Colonic mucosa (tissue), 4 donors: ENCODE data around the gene FOS. TPM values are rescaled to one million over a fixed set of nuclear protein-coding genes. Genes with fewer than 3 reads are reported as not detected.

Source experiments
- DNase-seq: peaks from one replicate; pipeline ENCODE4 v3.0.0-alpha.2; 2020
- H3K27ac ChIP-seq: fragments of 200-600 bp; one replicate; pipeline ENCODE4 v1.8.0; 2021
- H3K27me3 ChIP-seq: fragments of 200-600 bp; one replicate; pipeline ENCODE4 v1.8.0; 2021
- H3K36me3 ChIP-seq: fragments of 200-600 bp; one replicate; pipeline ENCODE4 v1.8.0; 2021
- H3K4me1 ChIP-seq: fragments of 200-600 bp; one replicate; pipeline ENCODE4 v1.8.0; 2021; ENCODE audit warnings: mild to moderate bottlenecking
- H3K4me3 ChIP-seq: fragments of 200-600 bp; one replicate; pipeline ENCODE4 v1.8.0; 2021
- H3K9ac ChIP-seq, 2 donors: one replicate each; pipeline ENCODE4 v1.7.0; 2013; ENCODE audit warnings: control low read depth in 2 of 2, low read depth in 2 of 2, low read length in 2 of 2
- H3K9me3 ChIP-seq: fragments of 200-600 bp; one replicate; pipeline ENCODE4 v1.8.0; 2021
- CTCF ChIP-seq: fragments of 200-600 bp; IDR thresholded peaks from one replicate; pipeline ENCODE4 v1.8.0; 2022; ENCODE audit warnings: antibody characterized with exemption, mild to moderate bottlenecking
- intact Hi-C: fragments of 100-400 bp; cut with DNase I; formaldehyde crosslinking; loops from one replicate; pipeline ENCODE4 v1.14.1; 2022
- total RNA-seq, 2 donors: library from RNA; stranded (reverse); fragmentation: NEBNext Ultra II Directional in 1 of 2; extraction: Animal tissue kit (Norgen Biotek cat#: 25700) in 1 of 2; gene quantifications; one replicate each; pipeline ENCODE4 v1.2.1, GENCODE V29; 2021
- donor health status: healthy.
- donor health status: DM: no; HTN: no; CAD: no.
- donor health status: DM: no; HTN: no; CAD: no.

The FOS gene
- total RNA-seq, 2 donors from 2014 or later: 86.9 to 98.4 TPM

GRCh38 chr14:75328558-75329155 lies 50.0 kb downstream of the FOS start:
- H3K27ac ChIP-seq: no peak overlapping the region
- H3K4me1 ChIP-seq: no peaks in the 10 kb centered on the region
- no peaks in the 10 kb centered on the region for H3K9me3 ChIP-seq
- no peak overlapping the region for H3K4me3 ChIP-seq
- H3K9ac ChIP-seq: no peak overlapping the region
- TF ChIP-seq CTCF: no peak
- no peaks in the 10 kb centered on the region for H3K36me3 ChIP-seq
- H3K27me3 ChIP-seq: no peaks in the 10 kb centered on the region
- no peak for DNase-seq
- intact Hi-C loops: no loop called here

GRCh38 chr14:75329369-75329768 lies 50.7 kb downstream of the FOS start:
- no peak overlapping the region for H3K27ac ChIP-seq
- no peaks in the 10 kb centered on the region for H3K4me1 ChIP-seq
- H3K27me3 ChIP-seq: no peaks in the 10 kb centered on the region
- intact Hi-C loops: no loop called here
- no peaks in the 10 kb centered on the region for H3K9me3 ChIP-seq
- no peak for TF ChIP-seq CTCF
- no peak for DNase-seq
- H3K4me3 ChIP-seq: no peak overlapping the region
- H3K9ac ChIP-seq: no peak overlapping the region
- H3K36me3 ChIP-seq: no peaks in the 10 kb centered on the region

GRCh38 chr14:75331471-75331870 lies 52.8 kb downstream of the FOS start:
- intact Hi-C loops: no loop called here
- H3K27me3 ChIP-seq: no peaks in the 10 kb centered on the region
- no peak for TF ChIP-seq CTCF

More at GRCh38 chr14:75331471-75331870, 52.8 kb downstream of the FOS start:
- DNase-seq: no peak
- Histone ChIP-seq H3K9me3 (no peaks in the 10 kb centered on the region), H3K27ac (no peak overlapping the region), H3K9ac (no peak overlapping the region), H3K4me1 (no peaks in the 10 kb centered on the region), H3K36me3 (no peaks in the 10 kb centered on the region), H3K4me3 (no peak overlapping the region)

Other genes with a start within 250 kb of the FOS start
- 10 to 100 TPM; 24.2 to 25.9 TPM for gene MLH3, start 227.4 kb upstream of the FOS start, total RNA-seq
- 10 to 100 TPM; 13.4 to 28.5 TPM for gene ACYP1, start 214.8 kb upstream of the FOS start, total RNA-seq
- gene ZC2HC1C, start 209.2 kb upstream of the FOS start, total RNA-seq: 1 to 10 TPM; 3.2 to 4.6 TPM
- 10 to 100 TPM; 49.5 to 57.3 TPM for gene NEK9, start 151.8 kb upstream of the FOS start, total RNA-seq
- gene TMED10, start 102.2 kb upstream of the FOS start, total RNA-seq: 100 to 1,000 TPM; 387 to 432 TPM
- gene JDP2, start 149.2 kb downstream of the FOS start, total RNA-seq: 10 to 100 TPM; 19.4 to 37.1 TPM
- gene BATF, start 243.6 kb downstream of the FOS start, total RNA-seq: 1 to 10 TPM in 1 of 2 donors, under 1 TPM in 1; 0.77 to 1.3 TPM